HG03342 (cell line): ENCODE measurements around the gene ANKDD1A.

Experiments used
- ATAC-seq: cut with Tn5 transposase; IDR thresholded peaks from one replicate; pipeline ENCODE4 v1.9.1; 2021; ENCODE audit warnings: mild to moderate bottlenecking, moderate library complexity; ENCODE audit not compliant: unreplicated experiment

ANKDD1A gene

GRCh38 chr15:64959128-64959527 lies 47.4 kb downstream of the ANKDD1A start:
- no peak for ATAC-seq

GRCh38 chr15:64960153-64960552 lies 48.5 kb downstream of the ANKDD1A start:
- no peak for ATAC-seq

- no peak for ATAC-seq
Measured at GRCh38 chr15:64961013-64961412, 49.3 kb downstream of the ANKDD1A start.

GRCh38 chr15:64969401-64969800 lies 57.7 kb downstream of the ANKDD1A start:
- ATAC-seq, result no peak

GRCh38 chr15:64970698-64971097 lies 59.0 kb downstream of the ANKDD1A start:
- ATAC-seq, result no peak

GRCh38 chr15:64975390-64975789 lies 63.7 kb downstream of the ANKDD1A start:
- ATAC-seq, result no peak

- no peak for ATAC-seq
Measured at GRCh38 chr15:64979252-64979710, 67.6 kb downstream of the ANKDD1A start.

GRCh38 chr15:64981812-64982431 lies 70.2 kb downstream of the ANKDD1A start:
- no peak for ATAC-seq

GRCh38 chr15:64982472-64982871 lies 70.8 kb downstream of the ANKDD1A start:
- no peak for ATAC-seq

- no peak for ATAC-seq
Measured at GRCh38 chr15:64985366-64986033, 73.8 kb downstream of the ANKDD1A start.

- no peak for ATAC-seq
Measured at GRCh38 chr15:64987136-64987535, 75.4 kb downstream of the ANKDD1A start.

GRCh38 chr15:64989416-64990167 lies 77.9 kb downstream of the ANKDD1A start, which contains the start of gene SPG21:
SPG21 (minus strand) TSS chr15:64989914; CDS start chr15:64983569, 6,345 bp downstream.
- ATAC-seq, result peak; percentile 93

- no peak for ATAC-seq
Measured at GRCh38 chr15:64990168-64990470, 78.4 kb downstream of the ANKDD1A start.

GRCh38 chr15:64991536-64992135 lies 79.9 kb downstream of the ANKDD1A start:
- no peak for ATAC-seq

GRCh38 chr15:64993290-64993689 lies 81.6 kb downstream of the ANKDD1A start:
- no peak for ATAC-seq

- no peak for ATAC-seq
Measured at GRCh38 chr15:64997066-64997465, 85.4 kb downstream of the ANKDD1A start.

- ATAC-seq, result no peak
Measured at GRCh38 chr15:64997745-64998375, 86.2 kb downstream of the ANKDD1A start.

- ATAC-seq, result no peak
Measured at GRCh38 chr15:65004993-65005392, 93.3 kb downstream of the ANKDD1A start.

- no peak for ATAC-seq
Measured at GRCh38 chr15:65006876-65007275, 95.2 kb downstream of the ANKDD1A start.
